Transverse colon (tissue), 4 donors: Measurements from ENCODE around the gene CFAP90.

ENCODE experiments used
- CTCF ChIP-seq, 5 experiments: fragments of 200-600 bp in 3 of 5; fragments of 450-650 bp in 2 of 5; sonication (generic) in 3 of 5; IDR thresholded peaks; 1 replicate in 2 of 5; 2 replicates in 3 of 5; pipeline ENCODE4 v1.5.1; 2016 to 2017; ENCODE audit warnings: antibody characterized with exemption in 5 of 5, inconsistent platforms in 3 of 5, mild to moderate bottlenecking in 2 of 5, moderate library complexity in 1 of 5
- POLR2A ChIP-seq: fragments of 450-650 bp; IDR thresholded peaks from one replicate; pipeline ENCODE4 v1.6.1; 2016; ENCODE audit warnings: antibody characterized with exemption, mild to moderate bottlenecking, moderate library complexity
- POLR2AphosphoS5 ChIP-seq, 3 donors: sonication (generic); formaldehyde crosslinking; IDR thresholded peaks; one replicate each; pipeline ENCODE4 v1.6.1; 2016; ENCODE audit warnings: antibody characterized with exemption in 3 of 3

GRCh38 chr5:7874639-7875038 lies 23.7 kb upstream of the CFAP90 start:
- no peak for TF ChIP-seq POLR2AphosphoS5 (IDR thresholded peaks at IDR 0.05)
- TF ChIP-seq CTCF (IDR thresholded peaks at IDR 0.05) = no peak
- no peak for TF ChIP-seq POLR2A
